22Rv1 (cell line): ENCODE measurements around the gene PSPH.
"Not testable (repeated sequence)": the region's sequence is repeated elsewhere in the genome, so short reads cannot be mapped to it uniquely, and the experiment has no call there.

ENCODE experiments used
- CTCF ChIP-seq: fragments of 450-650 bp; IDR thresholded peaks from 2 replicates; pipeline ENCODE4 v1.5.1; 2017; ENCODE audit warnings: mild to moderate bottlenecking
- ZFX ChIP-seq: fragments of 450-650 bp; IDR thresholded peaks from 2 replicates; pipeline ENCODE4 v1.6.1; 2017; ENCODE audit warnings: antibody characterized with exemption, borderline replicate concordance

- not testable (repeated sequence) for TF ChIP-seq ZFX, CTCF
Observed at GRCh38 chr7:56031556-56031955, 19.7 kb downstream of the PSPH start.
